22Rv1 (cell line): ENCODE results near the gene CDC42BPG.

Source experiments
- H3K27ac ChIP-seq: fragments of 450-650 bp; 2 replicates; pipeline ENCODE4 v1.5.1; 2017
- ZFX ChIP-seq: fragments of 450-650 bp; IDR thresholded peaks from 2 replicates; pipeline ENCODE4 v1.6.1; 2017; ENCODE audit warnings: antibody characterized with exemption, borderline replicate concordance
- TF ChIP-seq, protein P1 (sequence below): fragments of 450-650 bp; IDR thresholded peaks from 2 replicates; pipeline ENCODE4 v1.5.1; 2017; ENCODE audit warnings: mild to moderate bottlenecking

The CDC42BPG gene

DNA sequence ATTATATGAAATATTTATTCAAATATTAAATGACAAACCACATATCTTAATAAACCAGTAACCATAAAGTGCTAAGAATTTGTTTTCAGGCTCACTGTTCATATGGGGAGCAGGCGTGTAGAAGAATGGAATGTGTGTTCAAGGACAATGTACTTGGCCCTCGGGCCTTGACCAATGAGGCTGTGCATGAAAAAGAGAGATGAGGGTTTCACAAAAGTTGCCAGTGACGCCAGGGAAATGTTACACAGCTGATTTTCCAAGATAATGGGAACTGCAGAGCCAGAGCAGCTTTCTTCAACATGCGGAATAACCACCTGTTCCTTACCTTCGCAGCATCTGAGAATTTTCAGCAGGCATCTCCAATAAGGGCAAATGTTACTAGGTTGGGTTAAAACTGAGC is 70.3 kb downstream of the CDC42BPG start:
- TF ChIP-seq, protein P1, sequence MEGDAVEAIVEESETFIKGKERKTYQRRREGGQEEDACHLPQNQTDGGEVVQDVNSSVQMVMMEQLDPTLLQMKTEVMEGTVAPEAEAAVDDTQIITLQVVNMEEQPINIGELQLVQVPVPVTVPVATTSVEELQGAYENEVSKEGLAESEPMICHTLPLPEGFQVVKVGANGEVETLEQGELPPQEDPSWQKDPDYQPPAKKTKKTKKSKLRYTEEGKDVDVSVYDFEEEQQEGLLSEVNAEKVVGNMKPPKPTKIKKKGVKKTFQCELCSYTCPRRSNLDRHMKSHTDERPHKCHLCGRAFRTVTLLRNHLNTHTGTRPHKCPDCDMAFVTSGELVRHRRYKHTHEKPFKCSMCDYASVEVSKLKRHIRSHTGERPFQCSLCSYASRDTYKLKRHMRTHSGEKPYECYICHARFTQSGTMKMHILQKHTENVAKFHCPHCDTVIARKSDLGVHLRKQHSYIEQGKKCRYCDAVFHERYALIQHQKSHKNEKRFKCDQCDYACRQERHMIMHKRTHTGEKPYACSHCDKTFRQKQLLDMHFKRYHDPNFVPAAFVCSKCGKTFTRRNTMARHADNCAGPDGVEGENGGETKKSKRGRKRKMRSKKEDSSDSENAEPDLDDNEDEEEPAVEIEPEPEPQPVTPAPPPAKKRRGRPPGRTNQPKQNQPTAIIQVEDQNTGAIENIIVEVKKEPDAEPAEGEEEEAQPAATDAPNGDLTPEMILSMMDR: no peak
- no peak for TF ChIP-seq ZFX
- H3K27ac ChIP-seq: no peak overlapping the region
